ENCODE data around the gene STRIP2.
"Not testable (repeated sequence)": the region's sequence is repeated elsewhere in the genome, so short reads cannot be mapped to it uniquely, and the experiment has no call there.

DNA sequence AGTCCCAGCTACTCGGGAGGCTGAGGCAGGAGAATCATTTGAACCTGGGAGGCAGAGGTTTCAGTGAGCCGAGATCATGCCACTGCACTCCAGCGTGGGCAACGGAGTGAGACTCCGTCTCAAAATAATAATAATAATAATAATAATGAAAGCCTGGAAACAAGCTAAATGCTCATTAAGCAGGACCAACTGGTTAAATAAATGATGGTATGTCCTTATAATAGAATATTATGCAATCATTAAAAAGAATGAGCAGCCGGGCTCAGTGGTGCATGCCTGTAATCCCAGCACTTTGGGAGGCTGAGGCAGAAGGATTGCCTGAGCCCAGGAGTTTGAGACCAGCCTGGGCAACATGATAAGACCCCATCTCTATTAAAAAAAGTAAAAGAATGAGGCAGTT lies 47.1 kb downstream of the STRIP2 start:
- not testable (repeated sequence) for TF ChIP-seq ZNF394 (tag by site-specific recombination; IDR thresholded peaks at IDR 0.05; ENCODE audit: borderline replicate concordance); ZNF776 (tag by site-specific recombination; IDR thresholded peaks at IDR 0.05; ENCODE audit: borderline replicate concordance); ZNF10 (tag by site-specific recombination; IDR thresholded peaks at IDR 0.05)
- TF ChIP-seq, protein P1, sequence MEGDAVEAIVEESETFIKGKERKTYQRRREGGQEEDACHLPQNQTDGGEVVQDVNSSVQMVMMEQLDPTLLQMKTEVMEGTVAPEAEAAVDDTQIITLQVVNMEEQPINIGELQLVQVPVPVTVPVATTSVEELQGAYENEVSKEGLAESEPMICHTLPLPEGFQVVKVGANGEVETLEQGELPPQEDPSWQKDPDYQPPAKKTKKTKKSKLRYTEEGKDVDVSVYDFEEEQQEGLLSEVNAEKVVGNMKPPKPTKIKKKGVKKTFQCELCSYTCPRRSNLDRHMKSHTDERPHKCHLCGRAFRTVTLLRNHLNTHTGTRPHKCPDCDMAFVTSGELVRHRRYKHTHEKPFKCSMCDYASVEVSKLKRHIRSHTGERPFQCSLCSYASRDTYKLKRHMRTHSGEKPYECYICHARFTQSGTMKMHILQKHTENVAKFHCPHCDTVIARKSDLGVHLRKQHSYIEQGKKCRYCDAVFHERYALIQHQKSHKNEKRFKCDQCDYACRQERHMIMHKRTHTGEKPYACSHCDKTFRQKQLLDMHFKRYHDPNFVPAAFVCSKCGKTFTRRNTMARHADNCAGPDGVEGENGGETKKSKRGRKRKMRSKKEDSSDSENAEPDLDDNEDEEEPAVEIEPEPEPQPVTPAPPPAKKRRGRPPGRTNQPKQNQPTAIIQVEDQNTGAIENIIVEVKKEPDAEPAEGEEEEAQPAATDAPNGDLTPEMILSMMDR (tag by site-specific recombination; IDR thresholded peaks at IDR 0.05): not testable (repeated sequence)
- TF ChIP-seq, protein P2, sequence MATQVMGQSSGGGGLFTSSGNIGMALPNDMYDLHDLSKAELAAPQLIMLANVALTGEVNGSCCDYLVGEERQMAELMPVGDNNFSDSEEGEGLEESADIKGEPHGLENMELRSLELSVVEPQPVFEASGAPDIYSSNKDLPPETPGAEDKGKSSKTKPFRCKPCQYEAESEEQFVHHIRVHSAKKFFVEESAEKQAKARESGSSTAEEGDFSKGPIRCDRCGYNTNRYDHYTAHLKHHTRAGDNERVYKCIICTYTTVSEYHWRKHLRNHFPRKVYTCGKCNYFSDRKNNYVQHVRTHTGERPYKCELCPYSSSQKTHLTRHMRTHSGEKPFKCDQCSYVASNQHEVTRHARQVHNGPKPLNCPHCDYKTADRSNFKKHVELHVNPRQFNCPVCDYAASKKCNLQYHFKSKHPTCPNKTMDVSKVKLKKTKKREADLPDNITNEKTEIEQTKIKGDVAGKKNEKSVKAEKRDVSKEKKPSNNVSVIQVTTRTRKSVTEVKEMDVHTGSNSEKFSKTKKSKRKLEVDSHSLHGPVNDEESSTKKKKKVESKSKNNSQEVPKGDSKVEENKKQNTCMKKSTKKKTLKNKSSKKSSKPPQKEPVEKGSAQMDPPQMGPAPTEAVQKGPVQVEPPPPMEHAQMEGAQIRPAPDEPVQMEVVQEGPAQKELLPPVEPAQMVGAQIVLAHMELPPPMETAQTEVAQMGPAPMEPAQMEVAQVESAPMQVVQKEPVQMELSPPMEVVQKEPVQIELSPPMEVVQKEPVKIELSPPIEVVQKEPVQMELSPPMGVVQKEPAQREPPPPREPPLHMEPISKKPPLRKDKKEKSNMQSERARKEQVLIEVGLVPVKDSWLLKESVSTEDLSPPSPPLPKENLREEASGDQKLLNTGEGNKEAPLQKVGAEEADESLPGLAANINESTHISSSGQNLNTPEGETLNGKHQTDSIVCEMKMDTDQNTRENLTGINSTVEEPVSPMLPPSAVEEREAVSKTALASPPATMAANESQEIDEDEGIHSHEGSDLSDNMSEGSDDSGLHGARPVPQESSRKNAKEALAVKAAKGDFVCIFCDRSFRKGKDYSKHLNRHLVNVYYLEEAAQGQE (tag by site-specific recombination; IDR thresholded peaks at IDR 0.05): not testable (repeated sequence)

All from HEK293 (cell line).